ENCODE data around the gene MOB4. TPM values are rescaled to one million over a fixed set of nuclear protein-coding genes. Genes with fewer than 3 reads are reported as not detected.

MOB4 gene
- total and polyA plus RNA-seq, 12 donors = 17.2 to 43.2 (median 30.5) TPM

- TF ChIP-seq CTCF (IDR thresholded peaks at IDR 0.05) = no peak
- H3K27ac ChIP-seq = peak overlapping the region in 8 of 10 donors; percentile 13 to 56 (median 46)
- ATAC-seq (peak in 7 of 8 donors; percentile 30 to 69 (median 56)), DNase-seq (no peak)
- intact Hi-C loops (cut with DNase I) = no loop called here
- H3K4me3 ChIP-seq = no peak overlapping the region
- no peaks in the 10 kb centered on the region for H3K27me3 ChIP-seq
- no peaks in the 10 kb centered on the region for H3K9me3 ChIP-seq
- peaks cover 0 to 17% (median 8%) of the 10 kb centered on the region in 9 donors for H3K4me1 ChIP-seq
- H3K36me3 ChIP-seq = peaks cover 0 to 64% (median 22%) of the 10 kb centered on the region in 9 donors
- 52 to 62% methylated on average over 1 of the region's 1 CpG for WGBS, 2 donors
Observed at GRCh38 chr2:197556456-197556855, 40.6 kb downstream of the MOB4 start.

GRCh38 chr2:197558393-197558792, 42.5 kb downstream of the MOB4 start:
- TF ChIP-seq CTCF (IDR thresholded peaks at IDR 0.05) = no peak
- Histone ChIP-seq H3K27ac (no peak overlapping the region), H3K9me3 (peaks cover 0 to 5% (median 0%) of the 10 kb centered on the region in 11 donors), H3K27me3 (no peaks in the 10 kb centered on the region), H3K36me3 (peaks cover 0 to 53% (median 13%) of the 10 kb centered on the region in 9 donors), H3K4me1 (peaks cover 0 to 17% (median 8%) of the 10 kb centered on the region in 9 donors), H3K4me3 (no peak overlapping the region)
- DNase-seq (no peak), ATAC-seq (no peak)
- 97 to 99% methylated on average over 3 of the region's 3 CpGs for WGBS, 2 donors
- intact Hi-C loops (cut with DNase I) = no loop called here

GRCh38 chr2:197559681-197560080, 43.8 kb downstream of the MOB4 start:
- Histone ChIP-seq H3K27ac (no peak overlapping the region), H3K4me1 (peaks cover 0 to 17% (median 8%) of the 10 kb centered on the region in 9 donors), H3K27me3 (no peaks in the 10 kb centered on the region), H3K4me3 (no peak overlapping the region), H3K36me3 (peaks cover 0 to 40% (median 3%) of the 10 kb centered on the region in 9 donors), H3K9me3 (peaks cover 0 to 12% (median 0%) of the 10 kb centered on the region in 11 donors)
- intact Hi-C loops (cut with DNase I) = no loop called here
- ATAC-seq = no peak
- no peak for TF ChIP-seq CTCF (IDR thresholded peaks at IDR 0.05)
- WGBS, 2 donors = 97% methylated on average over 5 of the region's 5 CpGs
- DNase-seq = no peak

- no peak overlapping the region for H3K4me3 ChIP-seq
- no peak for DNase-seq
- peak in 1 of 8 donors; percentile 7 for ATAC-seq
- H3K27ac ChIP-seq = no peak overlapping the region
- intact Hi-C loops (cut with DNase I) = no loop called here
- peaks cover 0 to 39% (median 3%) of the 10 kb centered on the region in 9 donors for H3K36me3 ChIP-seq
- 89% methylated on average over 9 of the region's 9 CpGs for WGBS, 2 donors
- H3K27me3 ChIP-seq = no peaks in the 10 kb centered on the region
- peaks cover 0 to 17% (median 8%) of the 10 kb centered on the region in 9 donors for H3K4me1 ChIP-seq
- peaks cover 0 to 12% (median 0%) of the 10 kb centered on the region in 11 donors for H3K9me3 ChIP-seq
- no peak for TF ChIP-seq CTCF (IDR thresholded peaks at IDR 0.05)
Observed at GRCh38 chr2:197560146-197560665, 44.3 kb downstream of the MOB4 start.
